Calu3 (cell line): ENCODE data around the gene RNF169. TPM values are rescaled to one million over a fixed set of nuclear protein-coding genes. Genes with fewer than 3 reads are reported as not detected.

Experiments
- BruUV-seq: library from RNA; stranded (reverse); fragments of 400-500 nt; replicated peaks from 2 replicates; lab custom pipeline; 2021; lab: Mats Ljungman, UMichigan
- CTCF ChIA-PET: fragments of 300-600 bp; sonication (Branson Sonifier 250); formaldehyde crosslinking; loops from one replicate; lab custom pipeline; 2022; ENCODE audit warnings: antibody characterized with exemption; lab: Charles Lee
- DNase-seq: peaks from one replicate; pipeline ENCODE4 v3.0.0; 2022
- H3K27ac Mint-ChIP-seq: one replicate; pipeline ENCODE4 v1.8.0; 2022; ENCODE audit warnings: mixed read lengths; ENCODE audit not compliant: unreplicated experiment
- H3K27me3 Mint-ChIP-seq: one replicate; pipeline ENCODE4 v1.8.0; 2022; ENCODE audit warnings: mixed read lengths; ENCODE audit not compliant: unreplicated experiment
- H3K36me3 Mint-ChIP-seq: one replicate; pipeline ENCODE4 v1.8.0; 2022; ENCODE audit warnings: mild to moderate bottlenecking, moderate library complexity, mixed read lengths; ENCODE audit not compliant: insufficient read depth, unreplicated experiment
- H3K4me1 Mint-ChIP-seq: one replicate; pipeline ENCODE4 v1.8.0; 2022; ENCODE audit warnings: mild to moderate bottlenecking, low read depth, mixed read lengths; ENCODE audit not compliant: unreplicated experiment
- H3K4me3 Mint-ChIP-seq: one replicate; pipeline ENCODE4 v1.8.0; 2022; ENCODE audit warnings: mild to moderate bottlenecking, low read depth, moderate library complexity, mixed read lengths; ENCODE audit not compliant: unreplicated experiment
- H3K9me3 Mint-ChIP-seq: one replicate; pipeline ENCODE4 v1.8.0; 2022; ENCODE audit warnings: low read depth, mixed read lengths; ENCODE audit not compliant: unreplicated experiment
- intact Hi-C: fragments of 100-400 bp; cut with micrococcal nuclease; formaldehyde crosslinking; loops from one replicate; pipeline ENCODE4 v1.10.0; 2022; ENCODE audit not compliant: unreplicated experiment
- total RNA-seq: library from RNA; stranded (reverse); gene quantifications from 2 replicates; pipeline ENCODE4 v1.2.3, GENCODE V29; 2022
- TF ChIP-seq, protein P1 (sequence below): fragments of 200-600 bp; IDR thresholded peaks from one replicate; pipeline ENCODE4 v1.8.0; 2022; ENCODE audit warnings: antibody characterized with exemption; ENCODE audit not compliant: unreplicated experiment

The RNF169 gene
- total RNA-seq, 1 experiment from 2014 or later: 22.5 TPM

DNA sequence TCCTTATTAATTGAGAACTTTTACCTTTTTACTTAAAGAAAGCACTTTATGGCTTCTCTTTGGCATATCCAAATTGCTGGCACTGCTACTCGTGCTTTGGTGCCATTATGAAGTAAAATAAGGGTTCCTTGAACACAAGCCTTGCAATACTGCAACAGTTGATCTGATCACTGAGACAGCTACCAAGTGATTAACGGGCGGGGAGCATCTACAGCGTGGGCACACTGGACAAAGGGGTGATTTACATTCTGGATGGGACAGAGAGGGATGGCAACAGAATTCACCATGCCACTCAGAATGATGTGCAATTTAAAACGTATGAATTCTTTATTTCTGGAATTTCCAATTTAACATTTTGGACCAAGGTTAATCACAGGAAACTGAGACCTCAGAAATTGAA is 25.1 kb upstream of the RNF169 start:
- Mint-ChIP-seq H3K27ac (no peak overlapping the region), H3K27me3 (peaks cover 78% of the 10 kb centered on the region), H3K4me3 (no peak overlapping the region), H3K4me1 (no peaks in the 10 kb centered on the region), H3K9me3 (no peaks in the 10 kb centered on the region), H3K36me3 (no peaks in the 10 kb centered on the region)
- no TSS peak for BruUV-seq
- CTCF ChIA-PET: interaction anchor here (3.4 kb wide), 1 partner anchor 21 kb away, joined by 41 read pairs; no protein-coding TSS in a partner anchor
- TF ChIP-seq, protein P1, sequence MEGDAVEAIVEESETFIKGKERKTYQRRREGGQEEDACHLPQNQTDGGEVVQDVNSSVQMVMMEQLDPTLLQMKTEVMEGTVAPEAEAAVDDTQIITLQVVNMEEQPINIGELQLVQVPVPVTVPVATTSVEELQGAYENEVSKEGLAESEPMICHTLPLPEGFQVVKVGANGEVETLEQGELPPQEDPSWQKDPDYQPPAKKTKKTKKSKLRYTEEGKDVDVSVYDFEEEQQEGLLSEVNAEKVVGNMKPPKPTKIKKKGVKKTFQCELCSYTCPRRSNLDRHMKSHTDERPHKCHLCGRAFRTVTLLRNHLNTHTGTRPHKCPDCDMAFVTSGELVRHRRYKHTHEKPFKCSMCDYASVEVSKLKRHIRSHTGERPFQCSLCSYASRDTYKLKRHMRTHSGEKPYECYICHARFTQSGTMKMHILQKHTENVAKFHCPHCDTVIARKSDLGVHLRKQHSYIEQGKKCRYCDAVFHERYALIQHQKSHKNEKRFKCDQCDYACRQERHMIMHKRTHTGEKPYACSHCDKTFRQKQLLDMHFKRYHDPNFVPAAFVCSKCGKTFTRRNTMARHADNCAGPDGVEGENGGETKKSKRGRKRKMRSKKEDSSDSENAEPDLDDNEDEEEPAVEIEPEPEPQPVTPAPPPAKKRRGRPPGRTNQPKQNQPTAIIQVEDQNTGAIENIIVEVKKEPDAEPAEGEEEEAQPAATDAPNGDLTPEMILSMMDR: no peak
- DNase-seq: no peak
- intact Hi-C loops: no loop called here

DNA sequence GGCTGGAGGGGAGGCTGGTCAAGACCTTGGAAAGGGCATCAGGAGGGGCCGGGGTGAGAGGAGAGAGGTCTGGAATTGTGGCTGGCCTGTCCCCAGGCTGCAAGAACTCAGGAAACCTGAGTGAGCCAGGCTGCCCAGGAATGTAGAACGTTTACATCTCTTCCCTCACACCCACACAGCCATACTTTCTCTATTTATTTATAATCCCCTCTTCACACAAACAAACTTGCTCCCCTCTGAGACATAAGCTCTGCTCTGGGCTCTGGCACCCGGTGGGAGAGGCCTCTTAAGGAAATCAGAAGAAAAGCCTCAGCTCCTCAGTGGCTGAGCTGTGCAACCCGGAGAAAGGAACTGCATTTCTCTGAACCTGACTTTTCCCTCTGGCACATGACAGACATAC is 22.9 kb upstream of the RNF169 start:
- Mint-ChIP-seq H3K36me3 (no peaks in the 10 kb centered on the region), H3K4me3 (no peak overlapping the region), H3K4me1 (no peaks in the 10 kb centered on the region), H3K9me3 (no peaks in the 10 kb centered on the region), H3K27ac (no peak overlapping the region), H3K27me3 (peaks cover 85% of the 10 kb centered on the region)
- BruUV-seq: no TSS peak
- no peak for DNase-seq
- TF ChIP-seq, protein P1: no peak
- CTCF ChIA-PET: interaction anchor here (1.1 to 3.4 kb wide), 3 partner anchors 9 to 23 kb away, joined by 4 to 41 read pairs (median 11); no protein-coding TSS in a partner anchor
- intact Hi-C loops: loop anchor here (5.0 kb wide), 2 partner anchors 93 to 108 kb away; no protein-coding TSS in a partner anchor

DNA sequence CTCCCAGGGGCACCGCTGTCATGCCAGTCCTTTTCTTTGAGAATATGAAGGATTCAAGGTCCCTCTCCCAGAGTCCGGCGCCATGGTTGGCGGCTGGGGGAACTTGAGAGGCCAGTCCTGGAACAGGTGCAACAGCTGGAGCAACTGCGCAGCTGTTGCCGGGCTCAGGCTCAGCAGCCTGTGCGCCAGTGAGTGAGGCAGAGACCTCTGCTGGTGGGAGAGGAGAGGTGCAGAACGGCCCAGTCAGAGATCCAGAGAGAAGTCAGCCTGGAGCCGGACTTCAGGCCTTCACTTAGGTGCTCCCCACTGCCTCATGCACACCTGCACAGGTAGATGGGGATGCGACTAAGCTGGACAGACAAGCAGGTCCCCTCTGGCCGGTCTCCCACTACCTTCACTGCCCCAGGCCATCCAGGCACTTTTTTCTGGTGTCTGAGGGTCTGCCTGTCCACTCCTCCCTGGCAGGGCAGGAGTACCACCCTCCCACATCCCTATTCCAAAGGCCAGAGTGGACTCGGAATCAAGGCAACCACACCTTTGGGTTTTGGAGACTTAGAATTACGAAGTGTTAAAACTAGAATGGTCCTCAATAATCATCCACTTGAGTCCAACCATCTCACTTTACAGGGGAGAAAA is 22.0 kb upstream of the RNF169 start:
- BruUV-seq: no TSS peak
- intact Hi-C loops: loop anchor here (5.0 kb wide), 2 partner anchors 94 to 109 kb away; no protein-coding TSS in a partner anchor
- H3K4me3 Mint-ChIP-seq: no peak overlapping the region

DNA sequence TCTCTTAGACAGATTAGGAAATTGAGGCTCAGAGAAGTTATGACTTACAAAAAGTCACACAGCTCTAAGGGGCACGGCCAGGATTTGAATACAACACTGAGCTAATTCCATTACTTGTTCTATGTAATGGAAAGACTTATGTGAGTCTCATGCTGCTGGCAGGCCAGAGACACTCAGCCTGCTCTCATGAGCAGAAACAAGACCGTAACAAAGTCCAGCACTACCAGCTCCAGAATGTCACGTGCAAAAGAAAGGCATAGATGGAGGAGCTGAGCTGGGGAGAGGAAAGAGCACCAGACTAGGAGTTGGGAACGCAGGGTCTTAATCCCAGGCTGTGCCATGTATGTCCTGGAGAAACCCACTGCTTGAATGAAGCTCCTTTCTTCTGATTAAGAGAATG is 19.3 kb upstream of the RNF169 start:
- no peak for DNase-seq
- Mint-ChIP-seq H3K4me1 (no peaks in the 10 kb centered on the region), H3K9me3 (no peaks in the 10 kb centered on the region), H3K4me3 (no peak overlapping the region), H3K36me3 (no peaks in the 10 kb centered on the region), H3K27me3 (peaks cover 95% of the 10 kb centered on the region), H3K27ac (no peak overlapping the region)
- intact Hi-C loops: loop anchor here (5.0 kb wide), 2 partner anchors 97 to 112 kb away; no protein-coding TSS in a partner anchor
- TF ChIP-seq, protein P1: no peak
- CTCF ChIA-PET: interaction anchor here (2.0 kb wide), 1 partner anchor 27 kb away, joined by 7 read pairs; no protein-coding TSS in a partner anchor
- no TSS peak for BruUV-seq

More for the DNA sequence above, 22.0 kb upstream of the RNF169 start:
- Mint-ChIP-seq H3K9me3 (no peaks in the 10 kb centered on the region), H3K27me3 (peaks cover 92% of the 10 kb centered on the region), H3K36me3 (no peaks in the 10 kb centered on the region), H3K4me1 (no peaks in the 10 kb centered on the region), H3K27ac (no peak overlapping the region)
- CTCF ChIA-PET: interaction anchor here (0.5 to 3.4 kb wide), 7 partner anchors 8 to 160 kb away, joined by 3 to 41 read pairs (median 4); no protein-coding TSS in a partner anchor
- TF ChIP-seq, protein P1: peak; percentile 63
- peak; percentile 75 for DNase-seq
